ENCODE measurements around the gene CR1.
"Not testable (repeated sequence)": the region's sequence is repeated elsewhere in the genome, so short reads cannot be mapped to it uniquely, and the experiment has no call there.

The CR1 gene

DNA sequence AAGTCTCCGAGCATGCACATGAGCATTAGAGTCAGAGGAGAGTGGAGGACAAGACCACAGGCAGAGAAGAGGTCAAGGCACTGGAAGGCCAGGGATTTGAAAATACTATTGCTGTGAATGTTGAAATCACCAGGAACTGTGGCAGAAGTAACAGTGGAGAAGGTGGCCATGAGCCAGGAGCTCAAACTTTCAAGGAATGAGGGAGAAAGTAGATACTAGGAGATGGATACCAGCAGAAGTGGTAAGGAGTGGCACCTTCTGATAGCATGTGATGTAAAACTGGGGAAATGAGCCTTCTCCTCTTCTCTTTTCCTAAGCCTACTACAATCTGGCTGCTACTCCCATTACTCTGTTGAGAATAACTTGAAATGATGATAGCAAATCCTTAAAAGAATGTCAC is 1.8 kb upstream of the CR1 start:
- Mint-ChIP-seq H3K27me3 (peaks cover 9% of the 10 kb centered on the region), H3K36me3 (no peaks in the 10 kb centered on the region)

DNA sequence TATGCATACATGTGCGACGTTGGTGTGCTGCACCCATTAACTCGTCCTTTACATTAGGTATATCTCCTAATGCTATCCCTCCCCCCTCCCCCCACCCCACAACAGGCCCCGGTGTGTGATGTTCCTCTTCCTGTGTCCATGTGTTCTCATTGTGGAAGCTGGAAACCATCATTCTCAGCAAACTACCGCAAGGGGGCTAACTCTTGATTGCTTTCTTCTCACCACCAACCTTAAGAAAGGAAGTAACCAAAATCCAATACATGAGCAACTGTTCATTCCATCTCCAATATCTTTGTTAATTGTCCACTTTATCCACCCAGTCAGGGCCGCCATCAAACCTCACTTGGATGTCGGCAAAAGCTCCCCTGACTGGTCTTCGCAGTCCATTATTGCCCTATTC is 676 bp upstream of the CR1 start:
- Mint-ChIP-seq H3K4me3 (peak overlapping the region; percentile 78), H3K4me1 (ENCODE audit: low read depth) (peaks cover 18% of the 10 kb centered on the region)
- H3K27me3 Mint-ChIP-seq; H3K27ac Mint-ChIP-seq; H3K36me3 Mint-ChIP-seq; H3K9me3 Mint-ChIP-seq (ENCODE audit: low read depth): not testable (repeated sequence)

More for the DNA sequence above, 1.8 kb upstream of the CR1 start:
- no peak overlapping the region for H3K27ac Mint-ChIP-seq
- H3K4me3 Mint-ChIP-seq: no peak overlapping the region
- H3K9me3 Mint-ChIP-seq (ENCODE audit: low read depth): no peaks in the 10 kb centered on the region
- peaks cover 12% of the 10 kb centered on the region for H3K4me1 Mint-ChIP-seq (ENCODE audit: low read depth)

- Mint-ChIP-seq H3K36me3 (no peaks in the 10 kb centered on the region), H3K27ac (no peak overlapping the region), H3K9me3 (ENCODE audit: low read depth) (no peaks in the 10 kb centered on the region), H3K4me3 (no peak overlapping the region), H3K27me3 (peaks cover 14% of the 10 kb centered on the region), H3K4me1 (ENCODE audit: low read depth) (peaks cover 20% of the 10 kb centered on the region)
Measured at GRCh38 chr1:207497941-207498340, 2.0 kb downstream of the CR1 start.

DNA sequence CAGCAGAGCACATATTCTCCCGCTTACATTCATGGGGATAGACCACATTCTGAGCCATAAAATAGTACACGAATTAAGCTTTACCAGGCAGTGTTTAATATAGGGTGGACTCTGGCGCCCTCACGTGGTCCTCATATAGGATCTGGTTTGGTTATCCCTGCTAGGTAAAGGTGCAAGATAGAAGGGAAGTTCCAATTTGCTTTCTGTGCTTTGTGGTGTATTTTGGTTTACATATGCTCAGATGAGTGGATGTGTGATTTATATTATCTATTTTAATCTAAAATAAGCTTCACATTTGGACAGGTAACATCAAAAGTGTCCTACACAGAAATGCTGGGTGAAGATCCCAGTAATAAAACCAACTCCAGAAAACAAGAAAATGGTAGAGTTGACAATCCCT is 3.6 kb downstream of the CR1 start:
- no peak overlapping the region for H3K4me3 Mint-ChIP-seq
- no peaks in the 10 kb centered on the region for H3K36me3 Mint-ChIP-seq
- H3K27ac Mint-ChIP-seq: peak overlapping the region; percentile 12
- H3K27me3 Mint-ChIP-seq: peaks cover 14% of the 10 kb centered on the region
- peaks cover 20% of the 10 kb centered on the region for H3K4me1 Mint-ChIP-seq (ENCODE audit: low read depth)
- no peaks in the 10 kb centered on the region for H3K9me3 Mint-ChIP-seq (ENCODE audit: low read depth)

GRCh38 chr1:207500306-207500705 is 4.3 kb downstream of the CR1 start:
- Mint-ChIP-seq H3K9me3 (ENCODE audit: low read depth) (no peaks in the 10 kb centered on the region), H3K4me3 (no peak overlapping the region), H3K36me3 (no peaks in the 10 kb centered on the region), H3K27ac (no peak overlapping the region), H3K27me3 (peaks cover 13% of the 10 kb centered on the region), H3K4me1 (ENCODE audit: low read depth) (peaks cover 20% of the 10 kb centered on the region)

DNA sequence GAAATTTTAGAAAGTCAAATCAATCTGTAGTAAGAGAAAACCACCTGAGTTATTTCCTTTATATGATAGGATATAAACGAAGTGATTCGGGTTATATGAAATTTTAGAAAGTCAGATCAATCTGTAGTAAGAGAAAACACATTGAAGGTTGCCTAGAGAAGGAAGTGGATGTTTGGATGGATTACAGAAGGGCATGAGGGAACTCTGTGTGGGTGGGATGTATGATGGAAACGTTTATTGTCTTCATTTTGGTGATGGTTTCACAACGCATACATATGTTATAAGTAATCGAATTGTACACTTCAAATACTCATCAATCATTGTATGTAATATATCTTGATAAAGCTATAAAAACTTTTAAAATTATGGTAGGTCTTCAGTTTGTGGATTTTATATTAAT is 5.1 kb downstream of the CR1 start:
- peaks cover 8% of the 10 kb centered on the region for H3K27me3 Mint-ChIP-seq
- no peaks in the 10 kb centered on the region for H3K9me3 Mint-ChIP-seq (ENCODE audit: low read depth)
- no peaks in the 10 kb centered on the region for H3K36me3 Mint-ChIP-seq
- no peak overlapping the region for H3K4me3 Mint-ChIP-seq
- H3K4me1 Mint-ChIP-seq (ENCODE audit: low read depth): peaks cover 13% of the 10 kb centered on the region
- no peak overlapping the region for H3K27ac Mint-ChIP-seq

GRCh38 chr1:207502726-207503125 is 6.8 kb downstream of the CR1 start:
- no peak overlapping the region for H3K27ac Mint-ChIP-seq
- H3K27me3 Mint-ChIP-seq: peaks cover 8% of the 10 kb centered on the region
- no peak overlapping the region for H3K4me3 Mint-ChIP-seq
- H3K36me3 Mint-ChIP-seq: no peaks in the 10 kb centered on the region
- peaks cover 9% of the 10 kb centered on the region for H3K4me1 Mint-ChIP-seq (ENCODE audit: low read depth)
- no peaks in the 10 kb centered on the region for H3K9me3 Mint-ChIP-seq (ENCODE audit: low read depth)

DNA sequence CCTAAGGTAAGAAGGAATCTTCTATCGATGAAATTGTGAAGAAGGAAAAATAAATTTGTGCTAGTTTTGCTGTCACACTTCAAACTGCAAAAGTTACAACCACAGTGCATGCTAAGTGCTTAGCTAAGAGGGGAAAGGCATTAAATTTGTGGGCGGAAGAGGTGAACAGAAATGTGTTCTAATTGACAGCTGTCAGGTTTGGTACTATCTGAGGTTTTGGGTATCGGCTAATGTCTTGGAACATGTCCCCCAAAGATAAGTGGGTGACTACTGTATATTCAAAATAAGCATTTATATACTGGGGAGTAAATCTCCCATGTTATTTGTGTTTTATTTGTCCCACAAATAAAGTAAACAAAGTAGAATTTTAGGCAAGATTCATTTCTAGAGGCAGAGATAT is 8.0 kb downstream of the CR1 start:
- no peaks in the 10 kb centered on the region for H3K36me3 Mint-ChIP-seq
- H3K4me1 Mint-ChIP-seq (ENCODE audit: low read depth): peaks cover 9% of the 10 kb centered on the region
- H3K27me3 Mint-ChIP-seq: peaks cover 8% of the 10 kb centered on the region
- H3K27ac Mint-ChIP-seq: no peak overlapping the region
- no peak overlapping the region for H3K4me3 Mint-ChIP-seq
- H3K9me3 Mint-ChIP-seq (ENCODE audit: low read depth): no peaks in the 10 kb centered on the region

- no peaks in the 10 kb centered on the region for H3K9me3 Mint-ChIP-seq (ENCODE audit: low read depth)
- peaks cover 8% of the 10 kb centered on the region for H3K27me3 Mint-ChIP-seq
- no peak overlapping the region for H3K27ac Mint-ChIP-seq
- H3K4me1 Mint-ChIP-seq (ENCODE audit: low read depth): peaks cover 5% of the 10 kb centered on the region
- H3K36me3 Mint-ChIP-seq: no peaks in the 10 kb centered on the region
- H3K4me3 Mint-ChIP-seq: no peak overlapping the region
Measured at GRCh38 chr1:207504438-207504837, 8.5 kb downstream of the CR1 start.

DNA sequence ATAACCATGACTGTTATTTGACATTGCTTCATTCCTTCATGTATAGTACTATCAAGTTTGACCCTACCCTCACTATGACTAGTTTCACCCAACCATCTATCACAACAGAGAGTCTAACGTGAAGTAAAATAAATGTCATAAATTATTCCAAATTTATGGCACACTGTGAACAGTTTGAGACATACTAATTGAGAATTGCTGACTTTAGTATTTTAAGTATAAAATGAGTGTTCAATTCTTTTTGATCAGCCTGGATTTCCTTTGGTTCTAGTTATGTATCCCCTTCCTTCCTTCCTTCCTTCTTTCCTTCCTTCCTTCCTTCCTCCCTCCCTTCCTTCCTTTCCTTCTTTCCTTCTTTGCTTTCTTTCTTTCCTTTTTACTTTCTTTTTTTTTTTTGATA is 14.5 kb downstream of the CR1 start:
- H3K27me3 Mint-ChIP-seq: peaks cover 3% of the 10 kb centered on the region
- H3K27ac Mint-ChIP-seq: no peak overlapping the region
- no peaks in the 10 kb centered on the region for H3K9me3 Mint-ChIP-seq (ENCODE audit: low read depth)
- no peaks in the 10 kb centered on the region for H3K36me3 Mint-ChIP-seq
- no peaks in the 10 kb centered on the region for H3K4me1 Mint-ChIP-seq (ENCODE audit: low read depth)
- H3K4me3 Mint-ChIP-seq: no peak overlapping the region

DNA sequence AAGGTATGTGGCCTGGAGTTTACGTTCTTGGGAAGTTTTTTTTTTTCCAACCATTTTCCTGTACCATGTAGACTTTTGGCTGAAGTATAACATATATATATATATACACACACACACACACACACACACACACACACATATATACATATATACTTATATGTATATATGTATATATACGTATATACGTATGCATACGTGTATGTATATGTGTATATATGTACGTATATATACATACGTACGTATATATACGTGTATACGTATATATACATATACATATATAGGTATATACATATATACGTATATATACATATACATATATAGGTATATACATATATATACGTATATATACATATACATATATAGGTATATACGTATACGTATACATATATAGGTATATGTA is 18.9 kb downstream of the CR1 start:
- Mint-ChIP-seq H3K9me3 (ENCODE audit: low read depth) (peaks cover 4% of the 10 kb centered on the region), H3K4me3 (no peak overlapping the region), H3K4me1 (ENCODE audit: low read depth) (no peaks in the 10 kb centered on the region), H3K27me3 (no peaks in the 10 kb centered on the region), H3K36me3 (no peaks in the 10 kb centered on the region), H3K27ac (no peak overlapping the region)

DNA sequence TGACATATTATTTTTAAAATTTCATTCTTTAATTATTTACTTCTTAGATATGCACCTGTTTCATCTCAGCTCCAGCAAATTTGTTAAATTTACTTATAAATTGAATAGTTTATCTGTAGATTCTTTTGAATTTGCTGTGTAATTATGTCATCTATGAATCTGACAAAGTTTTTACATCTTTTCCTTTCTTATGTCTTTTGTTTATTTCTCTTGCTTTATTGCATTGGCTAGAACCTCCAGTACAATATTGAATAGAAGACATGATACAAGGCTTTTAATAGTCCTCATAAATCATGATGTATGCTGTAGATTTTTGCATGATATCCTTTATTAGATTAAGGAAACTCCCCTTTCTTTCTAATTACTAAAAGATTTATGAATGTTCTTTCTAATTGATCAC is 20.8 kb downstream of the CR1 start:
- Mint-ChIP-seq H3K9me3 (ENCODE audit: low read depth) (peaks cover 4% of the 10 kb centered on the region), H3K4me3 (no peak overlapping the region), H3K36me3 (no peaks in the 10 kb centered on the region), H3K27ac (no peak overlapping the region), H3K27me3 (no peaks in the 10 kb centered on the region), H3K4me1 (ENCODE audit: low read depth) (no peaks in the 10 kb centered on the region)

DNA sequence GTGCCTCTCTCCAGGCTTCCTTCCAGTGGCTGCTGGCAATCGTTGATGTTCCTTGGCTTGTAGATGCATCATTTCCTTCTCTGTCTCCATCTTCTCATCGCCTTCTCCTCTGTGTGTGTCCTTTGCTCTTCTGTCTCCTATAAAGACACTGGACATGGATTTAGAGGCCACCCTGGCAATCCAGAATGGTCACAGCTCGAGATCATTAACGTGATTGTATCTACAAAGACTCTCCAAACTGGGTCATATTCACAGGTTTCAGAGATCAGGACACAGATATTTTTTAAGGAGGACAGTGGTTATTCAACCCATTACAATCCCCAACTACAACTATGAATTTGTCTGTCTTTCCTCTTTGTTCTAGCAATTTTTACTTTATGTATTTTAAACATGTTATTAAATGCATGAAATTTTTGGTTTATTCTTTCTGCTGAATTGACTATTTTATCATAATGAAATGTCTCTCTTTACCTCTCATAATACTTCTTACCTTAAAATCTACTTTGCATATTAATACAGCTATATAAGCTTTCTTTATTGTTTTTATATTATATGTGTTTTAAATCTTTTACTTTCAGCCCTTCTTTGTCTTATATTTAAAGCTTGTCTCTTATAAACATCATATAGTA is 22.8 kb downstream of the CR1 start:
- Mint-ChIP-seq H3K4me3 (no peak overlapping the region), H3K36me3 (no peaks in the 10 kb centered on the region), H3K9me3 (ENCODE audit: low read depth) (peaks cover 4% of the 10 kb centered on the region), H3K4me1 (ENCODE audit: low read depth) (no peaks in the 10 kb centered on the region), H3K27me3 (no peaks in the 10 kb centered on the region), H3K27ac (no peak overlapping the region)

DNA sequence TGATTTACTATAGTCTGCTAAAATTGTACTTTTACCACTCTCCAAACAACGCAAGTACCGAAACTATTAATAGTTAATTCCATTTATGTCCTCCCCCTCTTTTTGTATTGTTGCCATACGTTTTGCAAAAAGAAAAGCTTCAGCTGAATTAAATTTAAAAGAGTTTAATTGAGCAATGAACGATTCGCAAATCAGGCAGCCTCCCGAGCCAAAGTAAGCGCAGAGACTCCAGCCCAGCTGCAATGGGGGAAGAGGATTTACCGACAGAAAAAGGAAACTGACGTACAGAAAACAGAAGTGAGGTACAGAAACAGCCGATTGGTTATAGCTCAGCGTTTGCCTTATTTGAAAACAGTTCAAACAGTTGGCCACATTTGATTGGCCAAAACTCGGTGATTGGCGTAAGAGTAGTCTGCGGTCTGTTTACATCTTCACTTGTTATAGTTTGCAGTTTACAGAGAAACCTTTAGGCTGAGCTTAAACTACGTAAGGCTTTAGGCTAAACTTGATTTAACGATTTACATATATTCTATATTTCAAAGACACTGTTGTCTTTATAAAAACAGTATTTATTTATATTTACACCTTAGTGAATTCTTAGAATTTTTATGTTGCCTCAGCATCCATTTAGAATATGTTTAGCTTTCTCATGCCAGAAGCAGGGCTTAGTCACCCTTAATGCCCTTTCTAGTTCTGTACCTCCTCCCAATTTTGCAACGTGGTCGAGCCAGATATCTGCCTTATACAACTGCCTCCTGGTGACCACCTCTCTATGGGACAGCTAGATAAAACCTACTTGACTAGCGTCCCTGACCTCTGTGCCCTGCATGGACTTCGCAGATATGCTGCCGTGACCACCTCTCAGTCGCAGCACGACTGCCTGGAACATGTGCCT is 23.8 kb downstream of the CR1 start:
- no peaks in the 10 kb centered on the region for H3K4me1 Mint-ChIP-seq (ENCODE audit: low read depth)
- H3K9me3 Mint-ChIP-seq (ENCODE audit: low read depth): peaks cover 4% of the 10 kb centered on the region
- no peaks in the 10 kb centered on the region for H3K36me3 Mint-ChIP-seq
- H3K4me3 Mint-ChIP-seq: no peak overlapping the region
- no peaks in the 10 kb centered on the region for H3K27me3 Mint-ChIP-seq
- no peak overlapping the region for H3K27ac Mint-ChIP-seq

GRCh38 chr1:207520400-207521345 is 24.7 kb downstream of the CR1 start:
- not testable (repeated sequence) for H3K4me3 Mint-ChIP-seq; H3K27me3 Mint-ChIP-seq; H3K4me1 Mint-ChIP-seq (ENCODE audit: low read depth); H3K9me3 Mint-ChIP-seq (ENCODE audit: low read depth); H3K27ac Mint-ChIP-seq; H3K36me3 Mint-ChIP-seq
